Measurements from ENCODE around the gene CD109. TPM values are rescaled to one million over a fixed set of nuclear protein-coding genes. Genes with fewer than 3 reads are reported as not detected.

The CD109 gene
- total RNA-seq (2014; rRNA removed), result 16.8 and 19.1 TPM in 2 replicates
- Bru-seq, nascent RNA, result percentile 71 among the genes with signal in this experiment
- percentile 68 among the genes with signal in this experiment for BruChase-seq, experiment 1, labeled RNA remaining after a 6-hour chase
- percentile 72 among the genes with signal in this experiment for BruChase-seq, experiment 2, labeled RNA remaining after a 2-hour chase
- long read RNA-seq, full-length matches to known transcripts, result 33 of 98 reads
- long read RNA-seq, partial matches to known transcripts, result 21 of 98 reads
- long read RNA-seq, other reads (novel, unspliced or antisense), result 44 of 98 reads

- peaks cover 32% of the 10 kb centered on the region for H3K4me1 ChIP-seq (ENCODE audit: insufficient read depth, low read length)
- no peaks in the 10 kb centered on the region for H3K9me3 ChIP-seq (ENCODE audit: low read length)
- peak within 1 kb of the TSS; percentile 83 for H2AFZ ChIP-seq (ENCODE audit: low read length)
- peaks cover 3% of the 10 kb centered on the region; the same call in 1 of the 2 replicates for H3K36me3 ChIP-seq (ENCODE audit: low read depth, low read length)
- H3K9ac ChIP-seq (ENCODE audit: low read length), result peak within 1 kb of the TSS; percentile 94
- ATAC-seq, result peak; percentile 77
- H3K9me2 ChIP-seq (replicated peaks; ENCODE audit: low read length), result no peaks in the 10 kb centered on the region
- H3K79me2 ChIP-seq (ENCODE audit: low read length), result peaks cover 25% of the 10 kb centered on the region
- intact Hi-C loops (cut with micrococcal nuclease), result loop anchor here (2.0 kb wide), 1 partner anchor 21 kb away; no protein-coding TSS in a partner anchor
- ChIA-PET CTCF (no interaction called here), POLR2A (ENCODE audit: unreplicated experiment) (interaction anchor here (0.6 kb wide), 1 partner anchor 115 kb away, joined by 5 read pairs; no protein-coding TSS in a partner anchor)
- TF ChIP-seq EZH2phosphoT487 (IDR thresholded peaks at IDR 0.05; ENCODE audit: borderline replicate concordance, low read length), result no peak
- TF ChIP-seq EZH2 (IDR thresholded peaks at IDR 0.05; ENCODE audit: low read length, unreplicated experiment), result no peak
- no peak for TF ChIP-seq CTCF (conservative IDR thresholded peaks at IDR 0.05; ENCODE audit: low read depth, low read length)
- H3K4me2 ChIP-seq (ENCODE audit: low read length), result peak within 1 kb of the TSS; percentile 96
- DNase-seq, result peak; percentile 77
- peak within 1 kb of the TSS; percentile 84 for H3K4me3 ChIP-seq (ENCODE audit: low read length)
- H3K27me3 ChIP-seq (ENCODE audit: low read length), result no peaks in the 10 kb centered on the region
- H4K20me1 ChIP-seq (ENCODE audit: low read length), result no peaks in the 10 kb centered on the region
- peak within 1 kb of the TSS; percentile 98 for H3K27ac ChIP-seq (ENCODE audit: low read length)
- peaks cover 5% of the 10 kb centered on the region for H3F3A ChIP-seq (ENCODE audit: low read length, unreplicated experiment)
- no TSS peak for BruUV-seq (replicated peaks)
Measured at GRCh38 chr6:73695619-73696421, at the start of gene CD109. Gene CD109 (plus strand): TSS chr6:73696203. CDS start chr6:73696216, 13 bp downstream.

GRCh38 chr6:73648166-73648565, 47.8 kb upstream of the CD109 start:
- H3K4me1 ChIP-seq (ENCODE audit: insufficient read depth, low read length), result peaks cover 8% of the 10 kb centered on the region; the same call in 1 of the 2 replicates
- no peak overlapping the region for H2AFZ ChIP-seq (ENCODE audit: low read length)
- H3K9me2 ChIP-seq (replicated peaks; ENCODE audit: low read length), result no peaks in the 10 kb centered on the region
- no peak overlapping the region for H3K27ac ChIP-seq (ENCODE audit: low read length)
- ChIA-PET POLR2A (ENCODE audit: unreplicated experiment) (interaction anchor here (0.8 kb wide), 1 partner anchor 126 kb away, joined by 21 read pairs; no protein-coding TSS in a partner anchor), CTCF (no interaction called here)
- intact Hi-C loops (cut with micrococcal nuclease), result no loop called here
- DNase-seq, result no peak
- H3K36me3 ChIP-seq (ENCODE audit: low read depth, low read length), result no peaks in the 10 kb centered on the region
- H3F3A ChIP-seq (ENCODE audit: low read length, unreplicated experiment), result no peaks in the 10 kb centered on the region
- 0 out of 2 replicates have a peak, but pooled peaks cover 6% of the 10 kb centered on the region for H3K79me2 ChIP-seq (ENCODE audit: low read length)
- H4K20me1 ChIP-seq (ENCODE audit: low read length), result no peaks in the 10 kb centered on the region
- H3K4me2 ChIP-seq (ENCODE audit: low read length), result no peak overlapping the region
- TF ChIP-seq CTCF (conservative IDR thresholded peaks at IDR 0.05; ENCODE audit: low read depth, low read length) (no peak), EZH2 (IDR thresholded peaks at IDR 0.05; ENCODE audit: low read length, unreplicated experiment) (no peak), EZH2phosphoT487 (IDR thresholded peaks at IDR 0.05; ENCODE audit: borderline replicate concordance, low read length) (no peak)
- H3K4me3 ChIP-seq (ENCODE audit: low read length), result no peak overlapping the region
- H3K9ac ChIP-seq (ENCODE audit: low read length), result no peak overlapping the region
- ATAC-seq, result no peak
- H3K9me3 ChIP-seq (ENCODE audit: low read length), result no peaks in the 10 kb centered on the region
- H3K27me3 ChIP-seq (ENCODE audit: low read length), result no peaks in the 10 kb centered on the region
- BruUV-seq (replicated peaks), result no TSS peak

Measured in PC-3 (cell line).